Esophagus muscularis mucosa (tissue), 4 donors: ENCODE measurements around the gene CC2D2B. TPM values are rescaled to one million over a fixed set of nuclear protein-coding genes. Genes with fewer than 3 reads are reported as not detected.

ENCODE experiments used
- DNase-seq: peaks from one replicate; pipeline ENCODE4 v3.0.0-alpha.2; 2017; ENCODE audit errors: extremely low spot score
- H3K27ac ChIP-seq, 4 donors: fragments of 200-600 bp; sonication (generic); replicated peaks in 1 of 4; 1 replicate in 3 of 4; 2 replicates in 1 of 4; pipeline ENCODE4 v1.5.1; 2016 to 2019; ENCODE audit warnings: mild to moderate bottlenecking in 1 of 4
- H3K27me3 ChIP-seq, 4 donors: fragments of 200-600 bp; sonication (generic); one replicate each; pipeline versions ENCODE4 v1.5.1 to v1.6.0; 2016 to 2019
- H3K36me3 ChIP-seq, 4 donors: fragments of 200-600 bp; sonication (generic); one replicate each; pipeline ENCODE4 v1.5.1; 2016 to 2019
- H3K4me1 ChIP-seq, 4 donors: fragments of 200-600 bp; sonication (generic); one replicate each; pipeline ENCODE4 v1.5.1; 2016 to 2019
- H3K4me3 ChIP-seq, 4 donors: fragments of 200-600 bp; sonication (generic); 1 replicate in 2 of 4; 2 replicates in 2 of 4; pipeline ENCODE4 v1.5.1; 2016 to 2019; ENCODE audit warnings: mild to moderate bottlenecking in 4 of 4, moderate library complexity in 1 of 4
- H3K9me3 ChIP-seq, 4 donors: fragments of 200-600 bp; sonication (generic); 1 replicate in 3 of 4; 2 replicates in 1 of 4; pipeline ENCODE4 v1.5.1; 2016 to 2019
- CTCF ChIP-seq, 3 experiments: fragments of 200-600 bp in 2 of 3; fragments of 450-650 bp in 1 of 3; sonication (generic) in 2 of 3; IDR thresholded peaks; one replicate each; pipeline ENCODE4 v1.5.1; 2017 to 2019; ENCODE audit warnings: antibody characterized with exemption in 3 of 3, mild to moderate bottlenecking in 2 of 3, moderate library complexity in 1 of 3
- EP300 ChIP-seq: sonication (generic); formaldehyde crosslinking; IDR thresholded peaks from one replicate; pipeline ENCODE4 v1.6.1; 2017; ENCODE audit warnings: antibody characterized with exemption
- POLR2A ChIP-seq: fragments of 450-650 bp; IDR thresholded peaks from one replicate; pipeline ENCODE4 v1.6.1; 2017; ENCODE audit warnings: antibody characterized with exemption, moderate library complexity, mild to moderate bottlenecking, low read depth
- POLR2AphosphoS5 ChIP-seq, 2 donors: sonication (generic); formaldehyde crosslinking; IDR thresholded peaks; one replicate each; pipeline ENCODE4 v1.6.1; 2017; ENCODE audit warnings: antibody characterized with exemption in 2 of 2
- WGBS: methylation state at CpG from one replicate; pipeline ENCODE4 v1.1.5; 2018; 5-methylcytosine and 5-hydroxymethylcytosine counted together
- intact Hi-C: fragments of 100-400 bp; cut with DNase I; formaldehyde crosslinking; loops from one replicate; pipeline ENCODE4 v1.15.1; 2023
- total RNA-seq, 4 donors: library from RNA; depleted of rRNA; stranded (reverse); fragments of >200 nt; gene quantifications; one replicate each; pipeline versions ENCODE4 v1.1.0 to v1.2.1, GENCODE V29; 2016

The CC2D2B gene
- total RNA-seq, 4 donors from 2014 or later, result 1.2 to 2.9 (median 1.8) TPM

GRCh38 chr10:95935429-95935828, 27.7 kb downstream of the CC2D2B start:
- no peak for DNase-seq
- Histone ChIP-seq H3K4me3 (no peak overlapping the region), H3K4me1 (no peaks in the 10 kb centered on the region), H3K36me3 (peaks cover 0 to 9% (median 2%) of the 10 kb centered on the region in 4 donors), H3K9me3 (peaks cover 0 to 9% (median 2%) of the 10 kb centered on the region in 4 donors), H3K27me3 (no peaks in the 10 kb centered on the region), H3K27ac (no peak overlapping the region)
- WGBS, result 92% methylated on average over 2 of the region's 2 CpGs
- intact Hi-C loops, result no loop called here
- TF ChIP-seq CTCF (IDR thresholded peaks at IDR 0.05) (no peak), POLR2A (no peak), EP300 (no peak), POLR2AphosphoS5 (IDR thresholded peaks at IDR 0.05) (no peak)

GRCh38 chr10:95941115-95941514, 33.3 kb downstream of the CC2D2B start:
- H3K27ac ChIP-seq, result no peak overlapping the region
- H3K4me3 ChIP-seq, result no peak overlapping the region
- no peaks in the 10 kb centered on the region for H3K27me3 ChIP-seq
- TF ChIP-seq CTCF (IDR thresholded peaks at IDR 0.05) (no peak), POLR2A (no peak), POLR2AphosphoS5 (IDR thresholded peaks at IDR 0.05) (no peak), EP300 (no peak)
- 78% methylated on average over 4 of the region's 4 CpGs for WGBS
- H3K36me3 ChIP-seq, result no peaks in the 10 kb centered on the region
- intact Hi-C loops, result no loop called here
- no peak for DNase-seq
- no peaks in the 10 kb centered on the region for H3K4me1 ChIP-seq
- H3K9me3 ChIP-seq, result peaks cover 0 to 18% (median 2%) of the 10 kb centered on the region in 4 donors

GRCh38 chr10:95963202-95963990, 55.6 kb downstream of the CC2D2B start:
- H3K4me3 ChIP-seq, result no peak overlapping the region
- intact Hi-C loops, result no loop called here
- no peaks in the 10 kb centered on the region for H3K36me3 ChIP-seq
- H3K27ac ChIP-seq, result no peak overlapping the region
- H3K4me1 ChIP-seq, result no peaks in the 10 kb centered on the region
- peaks cover 0 to 21% (median 15%) of the 10 kb centered on the region in 4 donors for H3K9me3 ChIP-seq
- H3K27me3 ChIP-seq, result no peaks in the 10 kb centered on the region
- WGBS, result 76% methylated on average over 7 of the region's 7 CpGs
- TF ChIP-seq EP300 (no peak), CTCF (IDR thresholded peaks at IDR 0.05) (no peak), POLR2A (no peak), POLR2AphosphoS5 (IDR thresholded peaks at IDR 0.05) (no peak)
- no peak for DNase-seq

GRCh38 chr10:95963991-95964389, 56.2 kb downstream of the CC2D2B start:
- DNase-seq, result no peak
- Histone ChIP-seq H3K4me1 (no peaks in the 10 kb centered on the region), H3K9me3 (peaks cover 0 to 15% (median 12%) of the 10 kb centered on the region in 4 donors), H3K27ac (no peak overlapping the region), H3K27me3 (no peaks in the 10 kb centered on the region), H3K36me3 (no peaks in the 10 kb centered on the region), H3K4me3 (no peak overlapping the region)
- TF ChIP-seq CTCF (IDR thresholded peaks at IDR 0.05), result no peak
- no peak for TF ChIP-seq POLR2A
- TF ChIP-seq EP300, result no peak
- TF ChIP-seq POLR2AphosphoS5 (IDR thresholded peaks at IDR 0.05), result no peak
- WGBS, result 68% methylated on average over 1 of the region's 1 CpG
- intact Hi-C loops, result no loop called here
